SHP77 treated with DMSO at 0.1 percent for 48 hours (cell line): ENCODE results near the gene TRRAP.

Experiments used
- DNase-seq: peaks from one replicate; lab custom pipeline; 2025; lab: John Stamatoyannopoulos, UW

Gene TRRAP

GRCh38 chr7:99061001-99061776 is 182.9 kb downstream of the TRRAP start:
- DNase-seq, result no peak
